ENCODE measurements around the gene IGFLR1.

The IGFLR1 gene

GRCh38 chr19:35742121-35742724 lies at the start of gene IGFLR1:
IGFLR1 (minus strand) TSS chr19:35742452; CDS start chr19:35741180, 1,272 bp downstream.
- DNase-seq, result peak; percentile 90

- no peak for DNase-seq
Measured at GRCh38 chr19:35791814-35792279, 49.6 kb upstream of the IGFLR1 start.

- no peak for DNase-seq
Measured at GRCh38 chr19:35790981-35791813, 48.9 kb upstream of the IGFLR1 start.

DNA sequence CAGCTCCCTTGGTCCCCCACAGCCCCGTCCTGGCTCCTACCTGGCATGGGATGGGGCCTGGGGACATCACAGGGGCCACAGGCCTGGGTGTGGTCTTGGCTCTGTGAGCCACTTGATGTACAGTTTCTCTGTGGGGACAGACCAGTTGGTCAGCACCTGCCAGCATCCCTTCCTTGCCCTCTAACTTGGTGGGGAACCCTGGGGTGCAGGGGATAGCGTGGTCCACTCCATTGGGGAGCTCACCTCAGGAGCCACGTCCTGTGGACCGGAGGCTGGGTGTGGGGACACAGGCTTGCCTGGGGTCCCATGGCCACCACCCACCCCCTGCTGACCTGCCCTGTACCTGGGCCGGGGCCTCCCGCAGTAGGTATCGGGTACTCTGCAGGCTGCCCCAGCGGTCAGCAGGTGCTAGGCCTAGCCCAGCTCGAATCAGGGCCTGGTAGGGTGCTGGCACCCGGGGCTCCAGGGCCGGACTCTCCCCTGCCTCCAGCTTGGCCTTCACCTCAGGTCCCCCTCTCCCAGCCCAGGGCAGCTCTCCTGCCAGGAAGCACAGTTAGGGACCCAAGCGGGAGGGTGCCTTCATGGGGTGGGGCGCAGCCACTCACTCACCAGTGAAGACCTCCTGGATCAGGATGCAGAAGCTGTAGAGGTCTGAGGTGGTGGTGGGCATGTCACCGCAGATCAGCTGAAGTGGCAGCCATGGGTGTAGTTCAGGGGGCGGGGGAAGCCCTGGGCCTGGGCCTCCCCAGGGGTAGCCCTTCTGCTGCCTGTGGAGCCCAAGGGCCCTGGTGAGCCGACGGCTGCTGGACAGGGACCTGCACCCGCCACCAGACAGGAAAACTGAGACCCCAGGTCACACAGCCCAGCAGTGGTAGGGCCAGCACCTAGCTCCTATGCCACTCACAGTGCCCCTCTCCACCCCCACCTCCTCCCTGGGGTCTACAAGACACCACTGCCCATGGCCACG lies 48.0 kb upstream of the IGFLR1 start:
- no peak for DNase-seq

DNA sequence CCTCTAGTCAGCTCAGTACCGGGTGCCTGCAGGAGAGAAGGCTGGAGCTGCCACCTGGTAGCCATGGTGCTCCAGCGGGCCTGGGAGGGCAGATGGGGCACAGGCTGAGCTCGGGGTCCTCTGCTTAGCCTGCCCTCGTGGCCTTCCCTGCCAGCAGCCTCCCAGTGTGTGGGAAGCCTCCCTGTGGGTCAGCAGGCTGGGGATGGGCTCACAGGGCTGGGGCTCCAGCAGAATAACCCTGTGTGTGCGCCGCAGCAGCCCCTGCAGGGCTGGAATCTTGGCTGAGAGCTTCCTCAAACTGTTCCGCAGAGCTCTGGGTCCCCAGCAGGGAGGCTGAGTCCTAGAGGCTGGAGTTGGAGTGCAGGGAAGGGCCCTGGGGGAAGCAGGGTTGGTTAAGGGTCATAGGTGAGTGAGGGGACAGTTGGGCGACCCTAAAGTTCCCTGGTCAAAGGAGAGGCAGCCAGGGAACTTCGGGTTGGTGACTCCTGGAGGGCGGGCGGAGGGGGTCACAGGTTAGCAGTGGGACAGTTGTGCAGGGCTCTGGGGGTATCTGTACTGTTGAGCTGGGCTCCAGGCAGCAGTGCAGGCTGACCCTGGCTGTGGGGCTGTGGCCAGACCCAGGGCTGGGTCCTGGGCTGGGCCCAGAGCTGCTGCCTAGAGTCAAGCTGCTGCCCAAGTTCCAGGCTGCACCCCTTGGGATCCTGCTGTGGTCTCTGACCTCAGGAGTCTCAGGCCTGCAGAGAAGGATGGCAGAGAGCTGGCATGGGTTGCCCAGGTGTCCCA lies 47.1 kb upstream of the IGFLR1 start:
- DNase-seq, result no peak

DNA sequence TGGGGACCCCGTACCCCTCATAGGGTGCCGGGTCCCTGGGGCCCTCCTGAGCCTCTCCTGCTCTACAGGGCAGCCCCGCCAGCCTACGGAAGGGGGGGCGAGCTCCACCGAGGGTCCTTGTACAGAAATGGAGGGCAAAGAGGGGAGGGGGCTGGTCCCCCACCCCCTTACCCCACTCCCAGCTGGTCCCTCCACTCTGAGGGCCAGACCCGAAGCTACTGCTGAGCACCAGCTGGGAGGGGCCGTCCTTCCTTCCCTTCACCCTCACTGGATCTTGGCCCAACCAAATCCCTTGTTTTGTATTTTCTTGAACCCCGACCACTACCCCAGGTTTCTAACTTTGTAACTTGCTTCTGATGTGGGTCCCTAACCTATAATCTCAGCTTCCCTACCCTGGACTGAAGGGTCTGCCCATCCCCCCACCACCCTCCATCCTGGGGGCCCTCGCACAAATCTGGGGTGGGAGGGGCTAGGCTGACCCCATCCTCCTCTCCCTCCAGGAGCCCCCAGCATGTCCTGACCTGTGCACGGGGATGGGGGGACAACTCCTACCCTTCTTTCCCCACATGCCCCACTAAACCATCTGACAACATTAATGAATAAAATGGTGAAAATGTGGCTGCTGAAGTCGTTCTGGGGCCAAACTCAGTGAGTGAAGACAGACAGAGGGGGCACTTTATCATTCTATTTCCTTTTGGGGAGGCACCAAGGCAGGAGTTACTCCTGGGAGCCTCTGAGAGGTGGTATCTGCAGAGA lies 46.1 kb upstream of the IGFLR1 start:
- DNase-seq, result no peak

GRCh38 chr19:35787227-35787799 lies 45.1 kb upstream of the IGFLR1 start:
- DNase-seq, result no peak

- no peak for DNase-seq
Measured at GRCh38 chr19:35786299-35787160, 44.3 kb upstream of the IGFLR1 start.

GRCh38 chr19:35785339-35785627 lies 43.0 kb upstream of the IGFLR1 start:
- no peak for DNase-seq

DNA sequence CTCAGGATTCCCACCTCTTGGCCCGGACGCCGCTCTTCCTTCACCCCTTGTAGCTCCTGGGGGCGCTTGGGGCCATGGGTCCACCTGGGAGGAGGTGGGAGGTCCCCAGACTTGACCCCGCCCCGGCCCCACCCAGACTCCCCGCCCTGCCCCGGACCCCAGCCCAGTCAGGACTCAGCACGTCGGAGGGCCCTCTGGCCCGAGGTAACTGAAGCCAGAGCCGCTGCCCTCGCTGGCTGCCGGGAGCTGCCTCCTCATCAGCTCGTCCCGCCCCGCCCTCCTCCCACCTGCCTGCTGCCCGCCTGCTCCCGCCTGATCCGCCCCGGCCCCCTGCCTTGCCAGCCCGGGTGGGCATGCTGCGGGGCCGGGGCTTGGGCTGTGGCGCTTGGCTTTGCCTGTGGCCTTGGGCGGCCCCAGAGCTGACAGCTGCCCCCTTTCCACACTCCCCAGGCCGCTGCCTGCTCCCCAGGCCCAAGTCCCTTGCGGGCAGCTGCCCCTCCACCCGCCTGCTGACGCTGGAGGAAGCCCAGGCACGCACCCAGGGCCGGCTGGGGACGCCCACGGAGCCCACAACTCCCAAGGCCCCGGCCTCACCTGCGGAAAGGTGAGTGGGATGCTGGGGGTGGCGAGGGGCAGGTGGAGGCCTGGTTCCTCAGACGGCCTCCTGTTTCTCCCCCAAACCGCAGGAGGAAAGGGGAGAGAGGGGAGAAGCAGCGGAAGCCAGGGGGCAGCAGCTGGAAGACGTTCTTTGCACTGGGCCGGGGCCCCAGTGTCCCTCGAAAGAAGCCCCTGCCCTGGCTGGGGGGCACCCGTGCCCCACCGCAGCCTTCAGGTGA lies 42.5 kb upstream of the IGFLR1 start:
- no peak for DNase-seq

DNA sequence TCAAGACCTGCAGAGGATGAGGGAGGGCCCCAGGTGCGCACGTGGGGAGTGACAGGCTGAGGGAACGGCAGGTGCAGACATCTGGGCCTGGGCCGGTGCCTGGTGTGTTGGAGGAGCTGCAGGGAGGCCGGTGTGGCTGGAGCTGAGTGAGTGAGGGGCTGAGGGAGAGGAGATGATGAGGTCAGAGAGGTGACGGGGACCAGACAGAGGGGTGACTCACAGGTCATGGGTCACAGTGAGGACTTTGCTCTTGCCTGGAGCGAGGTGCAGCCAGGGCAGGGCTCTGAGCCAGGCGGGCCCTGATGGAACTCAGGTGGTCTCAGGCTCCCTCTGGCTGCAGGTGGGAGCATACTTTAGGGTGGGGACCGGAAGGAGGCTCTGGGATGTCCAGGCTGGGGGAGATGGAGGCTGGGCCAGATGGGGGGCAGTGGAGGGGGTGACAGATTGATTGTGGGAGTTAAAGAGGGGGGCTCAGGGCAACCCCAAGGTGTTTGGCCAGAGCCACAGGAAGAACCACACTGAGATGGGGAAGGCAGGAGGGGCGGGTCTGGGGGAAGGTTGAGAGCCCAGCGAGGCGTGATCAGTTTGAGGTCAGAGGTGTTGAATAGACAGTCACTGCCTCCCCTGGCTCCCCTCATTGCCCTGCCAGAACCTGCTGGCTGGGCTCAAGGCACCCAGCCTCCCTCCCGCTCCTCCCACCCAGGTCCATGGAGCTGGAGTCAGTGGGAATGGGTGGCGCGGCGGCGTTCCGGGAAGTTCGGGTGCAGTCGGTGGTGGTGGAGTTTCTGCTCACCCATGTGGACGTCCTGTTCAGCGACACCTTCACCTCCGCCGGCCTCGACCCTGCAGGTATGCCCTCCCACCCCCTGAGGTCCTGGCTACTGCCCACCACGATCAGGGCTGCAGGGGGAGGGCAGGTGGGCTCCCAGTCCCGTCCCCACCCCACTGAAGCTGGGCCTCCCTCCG lies 41.5 kb upstream of the IGFLR1 start:
- no peak for DNase-seq

GRCh38 chr19:35782589-35782988 lies 40.3 kb upstream of the IGFLR1 start:
- DNase-seq, result no peak

- DNase-seq, result no peak
Measured at GRCh38 chr19:35781650-35782049, 39.4 kb upstream of the IGFLR1 start.

DNA sequence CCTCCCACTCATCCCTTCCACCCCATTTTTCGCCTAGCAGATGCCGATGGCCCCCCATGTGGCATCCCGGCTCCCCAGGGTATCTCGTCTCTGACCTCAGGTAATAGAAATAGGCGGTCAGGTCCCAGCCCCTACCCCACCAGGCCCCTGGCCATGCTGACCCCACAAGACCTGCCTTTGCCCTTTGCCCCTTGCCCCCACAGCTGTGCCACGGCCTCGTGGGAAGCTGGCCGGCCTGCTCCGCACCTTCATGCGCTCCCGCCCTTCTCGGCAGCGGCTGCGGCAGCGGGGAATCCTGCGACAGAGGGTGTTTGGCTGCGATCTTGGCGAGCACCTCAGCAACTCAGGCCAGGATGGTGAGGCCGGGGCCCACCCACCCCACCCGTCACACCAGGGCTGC lies 38.5 kb upstream of the IGFLR1 start:
- DNase-seq, result no peak

DNA sequence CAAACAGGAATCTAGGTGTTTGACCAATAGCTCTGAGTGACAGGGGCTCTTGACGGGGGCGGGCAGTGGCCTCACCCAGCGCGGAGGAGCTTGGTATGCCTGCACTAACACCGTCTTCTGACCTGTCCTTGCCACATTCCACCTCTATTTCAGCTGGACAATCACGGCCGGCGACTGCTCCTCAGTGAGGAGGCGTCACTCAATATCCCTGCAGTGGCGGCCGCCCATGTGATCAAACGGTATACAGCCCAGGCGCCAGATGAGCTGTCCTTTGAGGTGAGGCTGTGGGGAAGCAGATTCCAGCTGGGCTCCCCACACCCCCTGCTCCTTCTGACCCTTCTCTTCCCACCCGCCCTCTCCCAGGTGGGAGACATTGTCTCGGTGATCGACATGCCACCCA lies 37.8 kb upstream of the IGFLR1 start:
- DNase-seq, result no peak

- DNase-seq, result no peak
Measured at GRCh38 chr19:35779033-35779432, 36.8 kb upstream of the IGFLR1 start.

DNA sequence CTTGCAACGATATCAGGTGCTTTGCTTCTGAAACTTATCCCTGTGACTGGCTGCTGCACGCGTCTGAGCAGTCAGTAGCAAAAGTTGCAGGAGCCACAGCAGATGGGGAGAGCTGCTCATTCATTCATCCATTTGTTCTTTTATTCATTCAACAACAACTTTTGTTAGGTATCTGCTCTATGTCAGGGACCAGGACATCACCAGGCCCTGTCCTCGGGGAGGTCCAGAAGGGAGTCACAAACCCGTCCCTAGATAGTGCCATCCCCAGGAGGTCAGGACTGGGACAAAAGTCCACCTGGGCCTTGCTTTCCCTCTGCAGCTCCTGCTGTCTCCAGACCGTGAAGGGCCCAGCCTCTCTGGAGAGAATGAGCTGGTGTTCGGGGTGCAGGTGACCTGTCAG lies 35.7 kb upstream of the IGFLR1 start:
- DNase-seq, result no peak

Data from activated effector memory CD4-positive, alpha-beta T cell treated with anti-CD3 and anti-CD28 coated beads, Interleukin-2, amount 50 U/mL, for 16 hours (primary cell).